Loucy (cell line): ENCODE results near the gene TNFRSF14.

ENCODE experiments used
- EZH2phosphoT487 ChIP-seq: fragments of 200-600 bp; IDR thresholded peaks from 2 replicates; pipeline ENCODE4 v1.6.1; 2018; ENCODE audit warnings: antibody characterized with exemption, mild to moderate bottlenecking, moderate library complexity, borderline replicate concordance
- TF ChIP-seq, protein P1 (sequence below): fragments of 200-600 bp; sonication (generic); conservative IDR thresholded peaks from 2 replicates; pipeline ENCODE4 v1.5.1; 2014; ENCODE audit warnings: mild to moderate bottlenecking, antibody characterized with exemption, low read length

DNA sequence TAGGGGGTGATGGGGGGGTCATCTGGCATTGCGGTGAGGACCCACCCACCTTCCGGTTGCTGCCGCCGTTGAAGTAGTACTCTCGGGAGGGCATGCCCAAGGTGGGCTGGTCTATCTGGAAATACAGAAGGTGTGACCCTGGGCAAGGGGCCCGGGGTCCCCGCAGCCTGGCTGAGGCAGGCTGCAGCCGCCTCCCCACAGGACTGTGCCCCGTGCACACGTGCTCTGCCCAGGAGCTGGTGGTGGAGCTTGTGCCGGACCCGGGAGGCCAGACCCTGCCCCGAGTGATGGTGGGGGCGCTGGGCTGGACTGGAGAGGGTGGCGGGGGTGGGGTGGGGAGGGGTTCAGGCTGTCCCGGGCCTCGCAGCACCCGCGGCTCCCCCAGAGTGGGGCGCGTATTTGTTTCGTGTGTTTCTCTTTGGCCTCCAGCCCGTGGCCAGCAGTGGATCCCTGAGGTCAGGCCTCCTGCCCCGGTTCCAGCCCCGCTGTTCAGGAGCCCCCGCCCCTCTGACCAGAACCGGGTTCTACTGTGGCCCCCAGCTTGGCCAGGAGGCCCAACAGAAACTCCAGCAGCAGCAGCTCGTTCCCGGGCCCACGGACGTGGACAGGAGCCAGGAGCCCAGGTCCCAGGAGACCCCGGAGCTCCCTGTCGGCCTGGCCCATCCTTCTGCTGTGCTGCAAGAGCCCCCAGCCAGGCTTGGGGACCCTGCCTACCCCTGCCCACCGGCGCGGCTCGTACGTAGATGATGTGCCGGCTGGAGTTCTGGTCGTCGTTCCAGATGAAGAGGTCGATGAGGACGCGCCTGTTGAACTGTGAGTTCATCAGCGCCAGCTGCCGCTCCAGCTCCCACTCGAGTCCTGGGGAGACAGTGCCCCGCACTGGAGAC lies 49.6 kb downstream of the TNFRSF14 start:
- TF ChIP-seq, protein P1, sequence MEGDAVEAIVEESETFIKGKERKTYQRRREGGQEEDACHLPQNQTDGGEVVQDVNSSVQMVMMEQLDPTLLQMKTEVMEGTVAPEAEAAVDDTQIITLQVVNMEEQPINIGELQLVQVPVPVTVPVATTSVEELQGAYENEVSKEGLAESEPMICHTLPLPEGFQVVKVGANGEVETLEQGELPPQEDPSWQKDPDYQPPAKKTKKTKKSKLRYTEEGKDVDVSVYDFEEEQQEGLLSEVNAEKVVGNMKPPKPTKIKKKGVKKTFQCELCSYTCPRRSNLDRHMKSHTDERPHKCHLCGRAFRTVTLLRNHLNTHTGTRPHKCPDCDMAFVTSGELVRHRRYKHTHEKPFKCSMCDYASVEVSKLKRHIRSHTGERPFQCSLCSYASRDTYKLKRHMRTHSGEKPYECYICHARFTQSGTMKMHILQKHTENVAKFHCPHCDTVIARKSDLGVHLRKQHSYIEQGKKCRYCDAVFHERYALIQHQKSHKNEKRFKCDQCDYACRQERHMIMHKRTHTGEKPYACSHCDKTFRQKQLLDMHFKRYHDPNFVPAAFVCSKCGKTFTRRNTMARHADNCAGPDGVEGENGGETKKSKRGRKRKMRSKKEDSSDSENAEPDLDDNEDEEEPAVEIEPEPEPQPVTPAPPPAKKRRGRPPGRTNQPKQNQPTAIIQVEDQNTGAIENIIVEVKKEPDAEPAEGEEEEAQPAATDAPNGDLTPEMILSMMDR: no peak
- TF ChIP-seq EZH2phosphoT487: no peak
